Body of pancreas (tissue), 4 donors: ENCODE results near the gene CRYM.
"Not testable (repeated sequence)": the region's sequence is repeated elsewhere in the genome, so short reads cannot be mapped to it uniquely, and the experiment has no call there.

ENCODE experiments used
- POLR2A ChIP-seq, 3 donors: fragments of 450-650 bp; IDR thresholded peaks; one replicate each; pipeline ENCODE4 v1.6.1; 2016; ENCODE audit warnings: antibody characterized with exemption in 3 of 3, mild to moderate bottlenecking in 2 of 3
- TF ChIP-seq, protein P1 (sequence below), 7 experiments: fragments of 450-650 bp in 4 of 7; fragments of 200-600 bp in 3 of 7; sonication (generic) in 3 of 7; IDR thresholded peaks; one replicate each; pipeline ENCODE4 v1.5.1; 2016 to 2019; ENCODE audit warnings: antibody characterized with exemption in 7 of 7

DNA sequence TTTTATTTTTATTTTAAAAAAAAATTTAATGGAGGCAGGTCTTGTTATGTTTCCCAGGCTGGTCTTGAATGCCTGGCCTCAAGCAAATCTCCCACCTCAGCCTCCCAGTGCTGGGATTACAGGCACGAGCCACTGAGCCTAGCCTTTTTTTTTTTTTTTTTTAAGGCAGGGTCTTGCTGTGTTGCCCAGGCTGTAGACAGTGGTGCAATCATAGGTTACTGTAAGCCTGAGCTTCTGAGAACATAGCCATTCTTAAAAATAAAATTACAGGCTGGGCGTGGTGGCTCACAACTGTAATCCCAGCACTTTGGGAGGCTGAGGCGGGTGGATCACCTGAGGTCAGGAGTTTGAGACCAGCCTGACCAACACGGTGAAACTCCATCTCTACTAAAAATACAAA is 29.9 kb downstream of the CRYM start:
- TF ChIP-seq, protein P1, sequence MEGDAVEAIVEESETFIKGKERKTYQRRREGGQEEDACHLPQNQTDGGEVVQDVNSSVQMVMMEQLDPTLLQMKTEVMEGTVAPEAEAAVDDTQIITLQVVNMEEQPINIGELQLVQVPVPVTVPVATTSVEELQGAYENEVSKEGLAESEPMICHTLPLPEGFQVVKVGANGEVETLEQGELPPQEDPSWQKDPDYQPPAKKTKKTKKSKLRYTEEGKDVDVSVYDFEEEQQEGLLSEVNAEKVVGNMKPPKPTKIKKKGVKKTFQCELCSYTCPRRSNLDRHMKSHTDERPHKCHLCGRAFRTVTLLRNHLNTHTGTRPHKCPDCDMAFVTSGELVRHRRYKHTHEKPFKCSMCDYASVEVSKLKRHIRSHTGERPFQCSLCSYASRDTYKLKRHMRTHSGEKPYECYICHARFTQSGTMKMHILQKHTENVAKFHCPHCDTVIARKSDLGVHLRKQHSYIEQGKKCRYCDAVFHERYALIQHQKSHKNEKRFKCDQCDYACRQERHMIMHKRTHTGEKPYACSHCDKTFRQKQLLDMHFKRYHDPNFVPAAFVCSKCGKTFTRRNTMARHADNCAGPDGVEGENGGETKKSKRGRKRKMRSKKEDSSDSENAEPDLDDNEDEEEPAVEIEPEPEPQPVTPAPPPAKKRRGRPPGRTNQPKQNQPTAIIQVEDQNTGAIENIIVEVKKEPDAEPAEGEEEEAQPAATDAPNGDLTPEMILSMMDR (IDR thresholded peaks at IDR 0.05) = not testable (repeated sequence)
- not testable (repeated sequence) for TF ChIP-seq POLR2A (IDR thresholded peaks at IDR 0.05)
